HG03064 (cell line): ENCODE results near the gene S100A4.
"Not testable (repeated sequence)": the region's sequence is repeated elsewhere in the genome, so short reads cannot be mapped to it uniquely, and the experiment has no call there.

Experiments
- ATAC-seq: cut with Tn5 transposase; IDR thresholded peaks from one replicate; pipeline ENCODE4 v1.9.1; 2021; ENCODE audit warnings: low read depth; ENCODE audit not compliant: unreplicated experiment

S100A4 gene

GRCh38 chr1:153568367-153569099 is 22.9 kb upstream of the S100A4 start:
- ATAC-seq: no peak

GRCh38 chr1:153567621-153568366 is 22.2 kb upstream of the S100A4 start:
- ATAC-seq: no peak

DNA sequence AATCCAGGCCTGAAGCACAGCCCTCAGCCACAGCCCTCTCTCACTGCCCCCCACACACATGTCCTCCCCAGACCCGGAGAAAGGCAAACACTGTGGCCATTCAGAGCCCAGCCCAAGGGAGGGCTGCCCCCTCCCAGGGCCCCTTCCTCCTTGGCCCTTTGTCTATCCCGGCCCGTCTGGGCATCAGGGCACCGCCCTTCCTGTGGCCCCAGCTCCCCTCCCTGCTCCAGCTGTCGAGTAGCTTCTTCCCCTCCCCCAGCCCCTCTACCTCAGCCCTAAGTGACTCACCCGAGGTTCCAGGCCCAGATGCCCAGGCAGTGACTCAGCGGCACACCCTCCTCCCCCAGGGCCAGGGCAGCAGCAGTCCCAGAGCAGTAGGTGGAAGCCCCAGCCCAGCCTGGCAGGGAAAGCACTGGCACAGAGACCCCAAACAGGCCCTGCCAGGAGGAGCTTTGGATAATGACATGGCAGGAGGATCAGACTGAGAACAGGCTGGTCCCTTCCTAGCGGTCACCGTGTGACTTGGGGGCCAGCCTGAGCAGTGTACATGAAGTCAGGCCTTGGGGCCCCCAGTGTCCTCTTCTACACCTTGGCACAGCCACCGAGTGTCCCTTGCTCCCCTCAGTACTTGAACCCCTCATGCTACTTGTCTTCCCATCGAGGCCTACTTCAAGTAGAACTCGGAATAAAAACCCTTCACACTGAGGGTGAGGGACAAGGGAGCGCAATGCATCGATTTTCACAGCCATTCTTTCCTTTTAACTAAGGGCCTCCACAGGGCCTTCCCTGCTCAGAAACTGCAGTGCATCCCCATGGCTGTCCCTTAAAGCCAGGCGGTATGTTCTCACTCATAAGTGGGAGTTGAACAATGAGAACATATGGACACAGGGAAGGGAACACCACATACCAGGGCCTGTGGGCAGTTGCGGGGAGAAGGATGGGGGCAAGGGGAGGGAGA is 21.1 kb upstream of the S100A4 start:
- no peak for ATAC-seq

DNA sequence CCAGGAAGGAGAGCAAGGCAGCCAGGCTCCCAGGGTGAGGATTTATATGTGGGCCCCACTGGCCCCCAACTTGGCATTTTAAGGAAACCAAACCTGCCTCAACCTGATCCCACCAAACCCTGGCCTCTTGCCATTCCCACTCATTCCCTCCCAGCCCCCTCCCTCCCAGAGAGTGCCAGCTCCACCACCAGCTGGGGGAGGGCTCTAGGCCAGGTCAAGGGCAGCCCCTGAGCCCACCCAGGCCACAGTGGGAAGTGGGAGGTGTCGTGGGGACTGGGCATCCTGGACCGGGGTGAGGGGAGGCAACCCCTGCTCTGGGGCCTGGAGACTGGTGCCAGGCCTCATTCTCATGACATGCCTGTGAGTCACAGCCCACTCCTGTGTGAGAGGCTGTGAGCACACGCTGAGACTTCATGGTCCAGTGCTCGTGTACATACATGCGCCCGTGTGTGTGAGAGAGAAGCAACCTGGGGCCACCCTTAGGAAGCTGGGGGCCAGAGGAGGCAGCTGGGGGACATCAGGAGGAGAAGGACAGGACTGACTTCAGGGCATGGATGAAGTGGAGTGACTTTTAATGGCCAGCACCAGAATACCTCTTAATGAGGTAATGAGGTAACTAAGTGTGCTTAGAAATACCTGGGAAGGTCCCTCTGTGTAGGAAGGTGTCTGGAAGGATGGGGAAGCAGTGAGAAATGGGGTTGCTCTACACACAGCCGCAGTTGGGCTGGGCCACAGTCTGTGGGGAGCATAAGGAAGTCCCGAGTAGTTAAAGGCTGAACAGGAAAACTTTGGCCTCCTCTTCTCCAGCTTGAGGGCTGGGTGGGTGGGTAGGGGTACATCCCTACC is 20.1 kb upstream of the S100A4 start, which contains the start of gene S100A2:
S100A2 (minus strand) TSS at position 316 of the 846 bp plus-strand sequence. CDS start 1,967 bp downstream, outside the sequence.
- ATAC-seq: no peak

- ATAC-seq: no peak
These were observed 18.4 kb upstream of the S100A4 start for GRCh38 chr1:153563991-153564390.

GRCh38 chr1:153563483-153563901 is 17.9 kb upstream of the S100A4 start:
- no peak for ATAC-seq

- not testable (repeated sequence) for ATAC-seq
These were observed 16.4 kb upstream of the S100A4 start for GRCh38 chr1:153562021-153562420.

GRCh38 chr1:153561466-153561985 is 15.9 kb upstream of the S100A4 start:
- ATAC-seq: no peak

DNA sequence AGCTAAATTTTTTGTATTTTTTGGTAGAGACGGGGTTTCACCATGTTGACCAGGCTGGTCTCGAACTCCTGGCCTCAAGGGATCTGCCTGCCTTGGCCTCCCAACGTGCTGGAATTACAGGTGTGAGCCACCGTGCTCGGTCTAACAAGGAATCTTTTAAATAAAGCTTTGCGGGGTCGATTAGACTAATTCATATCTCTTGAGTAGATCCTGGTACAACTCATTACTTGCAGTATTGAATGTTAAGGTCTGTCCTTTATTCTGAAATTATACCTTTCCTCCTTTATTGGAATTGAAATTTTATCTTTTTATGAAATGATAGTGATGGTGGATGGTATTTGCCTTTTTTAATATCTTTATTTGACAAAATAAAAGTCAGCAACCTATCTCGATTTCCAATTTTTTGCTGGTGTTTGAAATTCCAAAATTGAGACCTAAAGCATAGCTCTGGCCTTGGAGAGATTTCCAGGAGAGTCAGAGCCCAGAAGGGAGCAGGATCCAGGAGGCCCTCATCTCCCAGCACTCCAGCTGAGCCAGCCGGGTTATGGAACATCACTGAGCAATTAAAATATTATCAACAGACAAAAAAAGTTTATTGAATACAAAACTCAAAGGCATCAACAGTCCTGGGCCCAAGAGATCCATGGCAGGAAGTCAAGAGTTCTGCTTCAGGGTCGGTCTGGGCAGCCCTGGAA is 15.3 kb upstream of the S100A4 start:
- no peak for ATAC-seq

GRCh38 chr1:153560241-153560640 is 14.6 kb upstream of the S100A4 start:
- no peak for ATAC-seq

GRCh38 chr1:153557877-153558276 is 12.3 kb upstream of the S100A4 start:
- ATAC-seq: no peak

GRCh38 chr1:153556348-153556747 is 10.7 kb upstream of the S100A4 start:
- ATAC-seq: no peak

DNA sequence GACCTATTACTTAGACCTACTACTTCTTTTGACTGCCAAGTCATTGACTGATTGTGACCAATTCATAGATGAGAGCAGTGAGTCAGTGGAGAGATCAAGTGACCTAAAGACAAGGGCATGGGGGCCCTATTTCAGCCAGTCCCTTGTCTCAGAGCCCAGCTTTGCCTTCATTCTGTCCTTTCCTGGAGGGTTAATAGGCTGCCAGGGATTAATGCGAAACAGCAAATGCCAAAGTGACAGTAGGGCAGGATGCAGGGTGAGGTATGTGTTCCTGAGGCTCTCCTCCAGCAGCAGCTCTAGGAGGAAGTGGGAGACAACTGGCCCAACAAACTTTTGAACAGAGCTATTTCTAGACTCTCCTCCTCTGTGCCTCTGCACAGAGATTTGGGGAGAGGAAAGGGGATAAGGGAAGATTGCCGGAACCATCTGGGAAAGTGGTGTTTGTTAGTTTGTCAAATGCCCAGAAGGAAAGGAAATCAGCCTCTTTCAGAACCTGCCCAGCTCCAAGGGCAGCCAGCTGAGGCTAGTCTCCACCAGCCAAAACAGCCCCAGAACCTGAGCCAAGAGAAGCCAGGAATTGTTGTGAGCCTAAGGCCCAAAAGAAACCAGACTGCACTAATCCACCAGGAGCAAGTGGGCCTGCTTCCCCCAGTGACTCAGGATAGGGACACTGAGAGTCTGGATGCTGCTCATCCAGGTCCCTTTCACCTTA is 8.4 kb upstream of the S100A4 start:
- no peak for ATAC-seq

DNA sequence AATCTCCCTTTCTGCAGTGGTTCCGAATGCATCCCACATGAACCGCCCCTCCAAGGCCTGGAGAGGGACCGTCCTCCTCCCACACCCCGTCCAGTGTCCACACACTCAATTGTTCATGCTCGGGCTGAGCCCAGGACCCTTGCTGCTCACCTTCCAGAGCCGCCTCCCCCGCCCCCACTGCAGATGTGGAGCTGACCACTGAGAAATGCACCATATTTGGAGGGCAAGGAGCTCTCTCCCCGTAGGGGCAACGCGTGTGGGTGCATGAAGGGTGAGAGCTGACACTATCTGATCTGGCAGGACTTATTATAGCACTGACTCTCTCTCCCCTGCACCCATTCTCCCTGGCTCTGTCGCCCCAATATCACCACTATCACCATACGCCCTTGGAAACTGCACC is 7.5 kb upstream of the S100A4 start:
- no peak for ATAC-seq

DNA sequence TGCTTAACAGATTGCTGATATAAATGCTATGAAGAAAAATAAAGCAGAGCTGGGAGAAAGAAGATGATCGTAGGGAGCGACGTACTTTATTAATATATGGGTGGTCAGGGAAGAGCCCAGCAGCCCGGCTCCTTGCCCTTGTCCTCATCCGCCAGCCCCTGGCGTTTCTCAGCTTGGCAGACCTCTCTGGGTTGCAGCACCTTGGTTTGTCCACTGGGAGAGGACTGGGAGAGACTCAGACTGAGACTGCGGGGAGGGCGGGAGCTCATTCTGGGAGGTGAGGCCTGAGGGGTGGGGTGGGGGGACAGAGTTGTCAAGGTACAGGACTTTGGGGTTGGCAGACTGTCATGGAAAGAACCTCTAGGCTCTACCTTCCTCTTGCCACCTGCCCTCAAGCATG is 6.7 kb upstream of the S100A4 start:
- ATAC-seq: no peak

DNA sequence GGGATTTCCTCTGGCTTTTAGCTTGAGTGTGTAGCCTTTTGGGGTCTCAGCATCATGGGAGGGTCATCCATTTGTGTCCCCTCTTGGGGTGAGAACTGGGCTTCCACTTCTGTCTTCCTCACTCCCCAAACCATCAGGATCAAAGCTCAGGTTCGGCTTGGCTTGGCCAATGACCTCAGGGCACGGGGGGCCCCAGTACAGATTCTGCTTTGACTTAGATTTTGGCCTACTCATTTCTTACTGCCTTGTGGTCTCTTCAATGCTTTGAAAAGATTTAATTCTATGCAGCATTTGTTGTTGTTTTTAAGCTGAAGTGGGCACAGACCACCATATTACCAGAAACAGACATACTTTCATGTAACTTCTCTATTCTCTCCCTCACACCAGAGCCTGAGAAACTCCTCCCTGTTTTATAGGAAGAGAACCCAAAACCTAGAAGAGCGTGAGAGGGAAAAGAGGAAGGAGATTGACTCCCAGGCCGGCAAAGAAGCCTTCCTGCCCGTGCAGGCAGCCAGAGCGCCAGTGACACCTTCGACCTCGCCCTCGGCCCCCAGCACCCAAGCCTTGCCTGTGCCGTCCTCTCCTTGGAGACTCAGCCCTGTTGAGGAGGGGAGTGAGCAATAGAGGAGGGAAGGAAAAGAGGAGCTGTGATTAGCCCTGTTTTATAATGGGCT is 5.4 kb upstream of the S100A4 start:
- ATAC-seq: no peak

- no peak for ATAC-seq
These were observed 4.8 kb upstream of the S100A4 start for GRCh38 chr1:153550398-153550758.
